OCI-LY7 (cell line): ENCODE results near the gene LRRN2. TPM values are rescaled to one million over a fixed set of nuclear protein-coding genes. Genes with fewer than 3 reads are reported as not detected.
"Not testable (repeated sequence)": the region's sequence is repeated elsewhere in the genome, so short reads cannot be mapped to it uniquely, and the experiment has no call there.

Experiments used
- BruUV-seq: library from RNA; stranded (reverse); fragments of 400-500 nt; replicated peaks from 2 replicates; lab custom pipeline; 2021; lab: Mats Ljungman, UMichigan
- CTCF ChIA-PET: fragments of 300-600 bp; sonication (Branson Sonifier 250); formaldehyde crosslinking; loops from one replicate; lab custom pipeline; 2022; ENCODE audit warnings: antibody characterized with exemption; ENCODE audit not compliant: unreplicated experiment; lab: Charles Lee
- POLR2A ChIA-PET: fragments of 300-600 bp; sonication (Branson Sonifier 250); formaldehyde crosslinking; loops from one replicate; lab custom pipeline; 2022; ENCODE audit warnings: antibody characterized with exemption; lab: Charles Lee
- DNase-seq: peaks from one replicate; pipeline ENCODE4 v3.0.0-alpha.2; 2015; ENCODE audit warnings: low spot score
- H2AFZ ChIP-seq: fragments of 200-600 bp; sonication (generic), shearing (Covaris generic); 2 replicates; pipeline ENCODE4 v1.6.1; 2014; ENCODE audit warnings: mild to moderate bottlenecking, antibody characterized with exemption, low read length, moderate library complexity
- H3K27ac ChIP-seq: fragments of 200-600 bp; sonication (generic); 2 replicates; pipeline ENCODE4 v1.5.1; 2014; ENCODE audit warnings: mixed run types, low read depth, mild to moderate bottlenecking, moderate library complexity, low read length, inconsistent platforms; ENCODE audit not compliant: poor library complexity, severe bottlenecking
- H3K36me3 ChIP-seq: fragments of 200-600 bp; sonication (generic); 2 replicates; pipeline ENCODE4 v1.6.1; 2014; ENCODE audit warnings: mild to moderate bottlenecking, antibody characterized with exemption, low read length, moderate library complexity, mixed read lengths; ENCODE audit not compliant: insufficient read depth
- H3K4me1 ChIP-seq: fragments of 200-600 bp; sonication (generic); 2 replicates; pipeline ENCODE4 v1.5.1; 2014; ENCODE audit warnings: mild to moderate bottlenecking, low read length; ENCODE audit not compliant: insufficient read depth, poor library complexity, severe bottlenecking
- H3K4me2 ChIP-seq: fragments of 200-600 bp; sonication (generic); 2 replicates; pipeline ENCODE4 v1.6.1; 2014; ENCODE audit warnings: mild to moderate bottlenecking, low read length
- H3K4me3 ChIP-seq: fragments of 200-600 bp; sonication (generic); 2 replicates; pipeline ENCODE4 v1.5.1; 2014; ENCODE audit warnings: mild to moderate bottlenecking, low read depth, low read length; ENCODE audit not compliant: poor library complexity, severe bottlenecking
- H3K79me2 ChIP-seq: fragments of 200-600 bp; sonication (generic); 2 replicates; pipeline ENCODE4 v1.6.1; 2016; ENCODE audit warnings: low read depth, mild to moderate bottlenecking, low read length, moderate library complexity, mixed read lengths; ENCODE audit not compliant: insufficient read depth
- H3K9me2 ChIP-seq: fragments of 200-600 bp; sonication (generic); 2 replicates; pipeline ENCODE4 v1.6.1; 2016; ENCODE audit warnings: mild to moderate bottlenecking, low read length, mixed read lengths; ENCODE audit not compliant: insufficient read depth
- H3K9me3 ChIP-seq: fragments of 200-600 bp; sonication (generic); 2 replicates; pipeline ENCODE4 v1.6.1; 2014; ENCODE audit warnings: mild to moderate bottlenecking, mixed run types, low read length, mixed read lengths
- H4K20me1 ChIP-seq: fragments of 200-600 bp; sonication (generic); 2 replicates; pipeline ENCODE4 v1.6.1; 2014; ENCODE audit warnings: mild to moderate bottlenecking, antibody characterized with exemption, low read length, moderate library complexity, mixed read lengths; ENCODE audit not compliant: insufficient read depth
- CTCF ChIP-seq: fragments of 200-600 bp; sonication (generic); conservative IDR thresholded peaks from 2 replicates; pipeline ENCODE4 v1.5.1; 2014; ENCODE audit warnings: mild to moderate bottlenecking, antibody characterized with exemption, low read length, moderate library complexity, mixed read lengths
- EZH2phosphoT487 ChIP-seq: fragments of 200-600 bp; sonication (generic); IDR thresholded peaks from 2 replicates; pipeline ENCODE4 v1.6.1; 2018; ENCODE audit warnings: low read depth, borderline replicate concordance, mild to moderate bottlenecking, mixed run types, antibody characterized with exemption, low read length, moderate library complexity, mixed read lengths
- intact Hi-C: fragments of 100-400 bp; cut with micrococcal nuclease; formaldehyde crosslinking; loops from one replicate; pipeline ENCODE4 v1.10.0; 2022; ENCODE audit not compliant: unreplicated experiment
- total RNA-seq, 2 experiments: library from RNA; depleted of rRNA in 1 of 2; stranded (reverse); fragments of >200 nt in 1 of 2; shearing (Covaris generic) in 1 of 2; gene quantifications; 2 replicates each; pipeline ENCODE4 v1.2.3, GENCODE V29; 2014 to 2022

Gene LRRN2
- total RNA-seq, 2 experiments from 2014 or later, result not detected

GRCh38 chr1:204630132-204630905 is 55.2 kb downstream of the LRRN2 start:
- no peaks in the 10 kb centered on the region for H3K9me2 ChIP-seq
- no peak overlapping the region for H3K4me3 ChIP-seq
- H3K27ac ChIP-seq, result no peak overlapping the region
- TF ChIP-seq CTCF (no peak), EZH2phosphoT487 (no peak)
- H4K20me1 ChIP-seq, result no peaks in the 10 kb centered on the region
- H3K9me3 ChIP-seq, result no peaks in the 10 kb centered on the region
- no peaks in the 10 kb centered on the region for H3K36me3 ChIP-seq
- H3K4me1 ChIP-seq, result no peaks in the 10 kb centered on the region
- POLR2A ChIA-PET, result interaction anchor here (0.7 kb wide), 1 partner anchor 23 kb away, joined by 3 read pairs; no protein-coding TSS in a partner anchor
- no TSS peak for BruUV-seq
- no peak for DNase-seq
- no peaks in the 10 kb centered on the region for H3K79me2 ChIP-seq
- H2AFZ ChIP-seq, result no peak overlapping the region
- intact Hi-C loops, result no loop called here
- CTCF ChIA-PET, result no interaction called here
- H3K4me2 ChIP-seq, result no peak overlapping the region

- H3K4me2 ChIP-seq, DNase-seq, H3K4me3 ChIP-seq, H3K27ac ChIP-seq, H3K9me2 ChIP-seq, H3K36me3 ChIP-seq, CTCF ChIA-PET, H3K79me2 ChIP-seq, H3K9me3 ChIP-seq, H2AFZ ChIP-seq, BruUV-seq, POLR2A ChIA-PET, H4K20me1 ChIP-seq, intact Hi-C loops, H3K4me1 ChIP-seq: not testable (repeated sequence)
Measured at GRCh38 chr1:204629459-204629858, 56.1 kb downstream of the LRRN2 start.

- H3K4me1 ChIP-seq, result no peaks in the 10 kb centered on the region
- no TSS peak for BruUV-seq
- TF ChIP-seq CTCF (no peak), EZH2phosphoT487 (no peak)
- ChIA-PET POLR2A (no interaction called here), CTCF (no interaction called here)
- H3K4me3 ChIP-seq, result no peak overlapping the region
- no peak overlapping the region for H3K27ac ChIP-seq
- DNase-seq, result no peak
- no peak overlapping the region for H3K4me2 ChIP-seq
- H4K20me1 ChIP-seq, result no peaks in the 10 kb centered on the region
- no peaks in the 10 kb centered on the region for H3K36me3 ChIP-seq
- no peak overlapping the region for H2AFZ ChIP-seq
- no peaks in the 10 kb centered on the region for H3K79me2 ChIP-seq
- H3K9me2 ChIP-seq, result no peaks in the 10 kb centered on the region
- H3K9me3 ChIP-seq, result no peaks in the 10 kb centered on the region
- intact Hi-C loops, result no loop called here
Measured at GRCh38 chr1:204628868-204629267, 56.7 kb downstream of the LRRN2 start.
